Measurements from ENCODE around the gene SULT1A2. TPM values are rescaled to one million over a fixed set of nuclear protein-coding genes. Genes with fewer than 3 reads are reported as not detected.
"Not testable (repeated sequence)": the region's sequence is repeated elsewhere in the genome, so short reads cannot be mapped to it uniquely, and the experiment has no call there.

Gene SULT1A2
- total RNA-seq, 1 experiment from 2014 or later = 2.0 TPM

- H3K36me3 ChIP-seq (replicated peaks; ENCODE audit: control insufficient read depth, insufficient read depth, low read length); DNase-seq; H3K27me3 ChIP-seq (ENCODE audit: control insufficient read depth, insufficient read depth, low read length); H3K4me3 ChIP-seq (ENCODE audit: insufficient read depth, low read depth, low read length): not testable (repeated sequence)
Measured at GRCh38 chr16:28615486-28616223, 18.8 kb upstream of the SULT1A2 start.

- H3K4me3 ChIP-seq (ENCODE audit: insufficient read depth, low read depth, low read length); H3K36me3 ChIP-seq (replicated peaks; ENCODE audit: control insufficient read depth, insufficient read depth, low read length); H3K27me3 ChIP-seq (ENCODE audit: control insufficient read depth, insufficient read depth, low read length); DNase-seq: not testable (repeated sequence)
Measured at GRCh38 chr16:28614561-28614960, 17.7 kb upstream of the SULT1A2 start.

GRCh38 chr16:28613912-28614311 is 17.1 kb upstream of the SULT1A2 start:
- not testable (repeated sequence) for DNase-seq; H3K36me3 ChIP-seq (replicated peaks; ENCODE audit: control insufficient read depth, insufficient read depth, low read length); H3K27me3 ChIP-seq (ENCODE audit: control insufficient read depth, insufficient read depth, low read length); H3K4me3 ChIP-seq (ENCODE audit: insufficient read depth, low read depth, low read length)

GRCh38 chr16:28612359-28613280 is 15.8 kb upstream of the SULT1A2 start:
- H3K27me3 ChIP-seq (ENCODE audit: control insufficient read depth, insufficient read depth, low read length); H3K36me3 ChIP-seq (replicated peaks; ENCODE audit: control insufficient read depth, insufficient read depth, low read length); DNase-seq; H3K4me3 ChIP-seq (ENCODE audit: insufficient read depth, low read depth, low read length): not testable (repeated sequence)

GRCh38 chr16:28610595-28611191 is 13.8 kb upstream of the SULT1A2 start:
- peak; percentile 86 for DNase-seq
- H3K4me3 ChIP-seq (ENCODE audit: insufficient read depth, low read depth, low read length) = no peak overlapping the region
- H3K36me3 ChIP-seq (replicated peaks; ENCODE audit: control insufficient read depth, insufficient read depth, low read length) = no peaks in the 10 kb centered on the region
- no peaks in the 10 kb centered on the region for H3K27me3 ChIP-seq (ENCODE audit: control insufficient read depth, insufficient read depth, low read length)

- peak; percentile 75 for DNase-seq
- H3K27me3 ChIP-seq (ENCODE audit: control insufficient read depth, insufficient read depth, low read length) = no peaks in the 10 kb centered on the region
- no peak within 1 kb of the TSS for H3K4me3 ChIP-seq (ENCODE audit: insufficient read depth, low read depth, low read length)
- H3K36me3 ChIP-seq (replicated peaks; ENCODE audit: control insufficient read depth, insufficient read depth, low read length) = no peaks in the 10 kb centered on the region
Measured at GRCh38 chr16:28609631-28610594, 13.1 kb upstream of the SULT1A2 start, which contains the start of gene SULT1A1. SULT1A1 (minus strand) TSS chr16:28610044; CDS start chr16:28608855, 1,189 bp downstream.

- not testable (repeated sequence) for H3K27me3 ChIP-seq (ENCODE audit: control insufficient read depth, insufficient read depth, low read length); DNase-seq; H3K4me3 ChIP-seq (ENCODE audit: insufficient read depth, low read depth, low read length); H3K36me3 ChIP-seq (replicated peaks; ENCODE audit: control insufficient read depth, insufficient read depth, low read length)
Measured at GRCh38 chr16:28608867-28609596, 12.2 kb upstream of the SULT1A2 start.

GRCh38 chr16:28608496-28608808 is 11.6 kb upstream of the SULT1A2 start:
- not testable (repeated sequence) for DNase-seq; H3K36me3 ChIP-seq (replicated peaks; ENCODE audit: control insufficient read depth, insufficient read depth, low read length); H3K27me3 ChIP-seq (ENCODE audit: control insufficient read depth, insufficient read depth, low read length); H3K4me3 ChIP-seq (ENCODE audit: insufficient read depth, low read depth, low read length)

GRCh38 chr16:28607681-28608495 is 11.0 kb upstream of the SULT1A2 start:
- not testable (repeated sequence) for H3K4me3 ChIP-seq (ENCODE audit: insufficient read depth, low read depth, low read length); H3K36me3 ChIP-seq (replicated peaks; ENCODE audit: control insufficient read depth, insufficient read depth, low read length); H3K27me3 ChIP-seq (ENCODE audit: control insufficient read depth, insufficient read depth, low read length); DNase-seq

- DNase-seq = no peak
Measured at GRCh38 chr16:28607116-28607623, 10.3 kb upstream of the SULT1A2 start.

GRCh38 chr16:28606291-28607115 is 9.7 kb upstream of the SULT1A2 start:
- H3K4me3 ChIP-seq (ENCODE audit: insufficient read depth, low read depth, low read length) = no peak overlapping the region
- DNase-seq = no peak

More at GRCh38 chr16:28607116-28607623, 10.3 kb upstream of the SULT1A2 start:
- H3K27me3 ChIP-seq (ENCODE audit: control insufficient read depth, insufficient read depth, low read length) = no peaks in the 10 kb centered on the region
- H3K4me3 ChIP-seq (ENCODE audit: insufficient read depth, low read depth, low read length) = no peak overlapping the region
- H3K36me3 ChIP-seq (replicated peaks; ENCODE audit: control insufficient read depth, insufficient read depth, low read length) = no peaks in the 10 kb centered on the region

GRCh38 chr16:28604186-28604565 is 7.3 kb upstream of the SULT1A2 start:
- DNase-seq = no peak
- H3K36me3 ChIP-seq (replicated peaks; ENCODE audit: control insufficient read depth, insufficient read depth, low read length) = no peaks in the 10 kb centered on the region
- no peaks in the 10 kb centered on the region for H3K27me3 ChIP-seq (ENCODE audit: control insufficient read depth, insufficient read depth, low read length)
- no peak overlapping the region for H3K4me3 ChIP-seq (ENCODE audit: insufficient read depth, low read depth, low read length)

More at GRCh38 chr16:28606291-28607115, 9.7 kb upstream of the SULT1A2 start:
- Histone ChIP-seq H3K36me3 (replicated peaks; ENCODE audit: control insufficient read depth, insufficient read depth, low read length) (no peaks in the 10 kb centered on the region), H3K27me3 (ENCODE audit: control insufficient read depth, insufficient read depth, low read length) (no peaks in the 10 kb centered on the region)

Data from H7 (cell line).